ENCODE data around the gene DNAL4.
A peak's percentile ranks its signal among the peaks of the same experiment; 100 is the strongest.

The DNAL4 gene

GRCh38 chr22:38758276-38758945 lies 35.5 kb downstream of the DNAL4 start:
- DNase-seq (ENCODE audit: low read depth in 2 of 2): peak; percentile 65

- no peak for DNase-seq (ENCODE audit: low read depth in 2 of 2)
Observed at GRCh38 chr22:38757464-38757757, 36.5 kb downstream of the DNAL4 start.

- DNase-seq (ENCODE audit: low read depth in 2 of 2): no peak
Observed at GRCh38 chr22:38756711-38757463, 37.1 kb downstream of the DNAL4 start.

- peak; percentile 92 to 95 for DNase-seq (ENCODE audit: low read depth in 2 of 2)
Observed at GRCh38 chr22:38755911-38756532, 37.9 kb downstream of the DNAL4 start, which contains the start of gene SUN2. Gene SUN2 (minus strand): TSS chr22:38755998. CDS start chr22:38752628, 3,370 bp downstream.

DNA sequence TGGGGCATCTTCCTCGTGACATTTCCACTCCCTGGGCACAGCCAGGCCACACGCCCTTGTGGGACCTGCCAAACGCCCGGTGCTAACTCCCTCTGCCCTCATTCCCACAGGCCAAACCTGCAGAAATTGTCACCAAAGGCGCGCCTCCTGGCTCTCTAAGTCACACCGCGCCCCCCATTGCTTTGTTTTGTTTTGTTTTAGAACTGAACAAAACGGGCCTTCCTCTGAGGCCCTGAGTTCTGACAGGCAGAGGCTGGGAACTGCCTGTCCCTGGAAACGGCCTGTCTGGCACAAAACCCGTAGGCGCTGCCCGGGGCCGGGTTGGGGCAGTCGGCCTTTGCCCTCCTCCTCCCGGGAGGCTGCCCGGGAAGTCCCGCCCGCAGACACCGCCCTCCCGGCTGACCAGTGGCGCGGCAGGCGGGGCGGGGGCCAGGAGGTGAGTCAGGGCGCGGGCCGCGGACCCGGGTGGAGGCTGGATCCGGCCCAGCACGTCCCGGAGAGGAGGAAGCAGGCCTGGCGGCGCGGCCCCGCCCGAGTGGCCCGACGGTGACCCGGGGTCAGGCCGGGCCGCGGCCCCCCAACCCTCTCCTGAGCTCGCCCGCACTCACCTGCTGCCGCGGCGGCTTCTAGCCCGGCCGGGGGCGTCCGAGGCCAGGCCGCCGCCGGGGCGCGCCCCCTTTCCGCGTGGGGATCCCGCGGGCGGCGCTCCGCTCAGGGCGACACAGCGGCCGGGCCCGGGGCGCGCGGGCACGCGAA lies 38.6 kb downstream of the DNAL4 start:
- DNase-seq (ENCODE audit: low read depth in 2 of 2): no peak

GRCh38 chr22:38754751-38755154 lies 39.2 kb downstream of the DNAL4 start:
- no peak for DNase-seq (ENCODE audit: low read depth in 2 of 2)

GRCh38 chr22:38753948-38754750 lies 39.8 kb downstream of the DNAL4 start:
- DNase-seq (ENCODE audit: low read depth in 2 of 2): no peak

DNA sequence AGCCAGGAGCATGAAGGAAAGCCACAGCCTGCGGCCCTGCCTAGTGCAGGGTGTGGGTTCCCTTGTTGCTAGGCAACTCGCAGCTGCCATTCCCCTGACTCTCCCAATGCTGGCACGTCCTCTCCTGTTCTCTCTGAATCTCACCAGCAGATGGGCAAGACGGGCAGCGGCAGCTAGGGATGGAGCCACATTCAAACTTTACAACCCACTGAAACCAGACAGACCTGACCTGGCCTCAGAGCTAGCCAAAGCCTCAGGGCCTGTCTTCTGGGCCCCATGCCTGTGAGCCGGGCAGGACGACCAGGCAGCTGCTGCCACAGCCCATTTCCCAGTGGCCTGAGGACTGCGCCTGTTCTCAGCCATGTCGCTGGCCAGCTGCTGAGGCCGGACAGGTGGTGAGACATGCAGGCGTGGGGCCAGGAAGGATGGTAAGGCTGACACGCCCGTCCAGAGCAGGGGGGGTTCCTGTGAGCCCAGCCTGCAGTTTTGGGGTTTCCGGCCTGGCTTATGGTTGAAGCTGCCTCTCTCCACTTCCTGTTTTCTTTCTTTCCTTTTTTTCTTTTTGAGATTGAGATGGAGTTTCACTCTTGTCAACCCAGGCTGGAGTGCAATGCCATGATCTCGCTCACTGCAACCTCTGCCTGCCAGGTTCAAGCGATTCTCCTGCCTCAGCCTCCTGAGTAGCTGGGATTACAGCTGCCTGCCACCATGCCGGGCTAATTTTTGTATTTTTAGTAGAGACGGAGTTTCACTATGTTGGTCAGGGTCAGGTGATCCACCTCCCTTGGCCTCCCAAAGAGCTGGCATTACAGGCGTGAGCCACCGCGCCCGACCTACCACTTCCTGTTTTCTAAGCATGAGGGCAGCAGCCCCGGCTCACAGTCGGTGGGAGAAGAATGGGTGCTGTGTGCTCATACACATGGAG lies 42.3 kb downstream of the DNAL4 start:
- peak in 1 of 2 donors; percentile 32 for DNase-seq (ENCODE audit: low read depth in 2 of 2)

DNA sequence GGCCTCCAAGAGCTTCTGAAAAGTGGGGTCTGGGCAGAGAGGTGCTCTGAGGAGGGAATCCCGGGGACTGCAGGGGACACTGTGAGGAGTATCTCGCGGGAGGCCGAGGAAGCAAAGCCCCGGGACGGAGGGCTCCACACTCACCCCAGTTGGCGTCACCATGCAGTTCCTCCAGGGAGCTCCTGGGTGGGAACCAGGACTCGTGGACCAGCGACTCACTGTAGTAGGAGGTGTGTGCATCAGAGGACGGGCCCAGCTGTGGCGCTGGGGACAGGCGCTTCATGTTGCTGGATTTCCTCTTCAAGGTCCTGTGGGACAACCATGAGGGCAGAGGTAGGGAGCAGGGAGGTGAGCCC lies 42.9 kb downstream of the DNAL4 start:
- DNase-seq (ENCODE audit: low read depth in 2 of 2): no peak

DNA sequence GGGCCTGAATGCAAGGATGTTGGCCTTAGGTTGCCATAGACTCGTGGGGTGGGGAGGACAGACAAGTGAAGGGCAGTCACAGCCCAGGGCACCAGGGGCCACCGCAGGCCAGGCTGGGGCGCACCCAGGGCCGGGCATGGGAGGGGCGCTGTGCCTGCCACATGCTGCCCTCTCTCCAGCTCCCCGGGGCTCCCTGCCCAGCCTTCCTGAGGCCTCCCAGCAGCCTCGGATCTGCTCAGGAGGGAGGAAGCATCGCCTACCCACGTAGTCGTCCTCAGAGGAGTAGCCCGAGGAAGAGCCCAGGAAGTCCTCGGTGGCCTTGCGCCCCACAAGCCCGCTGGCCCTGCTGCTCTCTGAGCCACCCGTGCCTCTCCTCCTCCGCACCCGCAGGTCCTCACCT lies 43.3 kb downstream of the DNAL4 start:
- no peak for DNase-seq (ENCODE audit: low read depth in 2 of 2)

- DNase-seq (ENCODE audit: low read depth in 2 of 2): no peak
Observed at GRCh38 chr22:38750104-38750503, 43.8 kb downstream of the DNAL4 start.

GRCh38 chr22:38748487-38749136 lies 45.3 kb downstream of the DNAL4 start:
- DNase-seq (ENCODE audit: low read depth in 2 of 2): no peak

DNA sequence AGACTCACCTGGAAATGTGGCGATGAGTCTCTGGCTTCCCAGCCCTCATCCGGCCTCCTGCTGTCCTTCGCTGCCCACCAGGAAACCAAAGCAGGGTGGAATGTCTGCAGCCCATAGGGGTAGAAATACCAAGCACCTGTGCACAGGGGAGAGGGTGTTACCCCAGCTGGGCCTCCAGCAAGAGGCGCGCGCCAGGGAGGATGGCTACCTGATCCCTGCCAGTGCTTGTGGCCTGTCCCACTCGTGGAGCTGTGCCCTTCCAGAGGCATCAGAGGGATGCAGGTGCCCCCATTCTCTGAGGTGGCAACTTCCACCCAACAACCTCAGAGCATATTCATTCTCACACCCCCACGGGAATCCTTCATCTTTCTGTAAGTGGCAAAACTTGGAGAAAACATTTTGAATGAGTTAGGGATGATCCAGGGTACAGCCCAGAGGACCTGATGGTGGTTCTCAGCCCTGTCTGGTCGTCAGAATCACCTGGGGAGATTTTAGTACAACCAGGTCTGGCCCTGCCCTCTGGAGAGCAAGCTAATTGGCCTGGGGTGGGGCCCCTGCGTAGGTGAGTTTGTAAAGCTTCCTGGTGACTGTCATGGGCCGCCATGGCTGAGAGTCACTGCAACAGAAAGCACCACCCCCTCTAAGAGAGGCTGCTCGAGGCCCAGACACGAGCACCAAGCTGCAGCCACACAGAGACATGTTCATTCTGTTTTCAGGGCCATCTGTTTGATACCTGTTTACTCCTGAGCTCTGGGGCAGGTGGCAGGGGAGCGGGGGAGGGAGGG lies 48.1 kb downstream of the DNAL4 start:
- DNase-seq (ENCODE audit: low read depth in 2 of 2): no peak

DNA sequence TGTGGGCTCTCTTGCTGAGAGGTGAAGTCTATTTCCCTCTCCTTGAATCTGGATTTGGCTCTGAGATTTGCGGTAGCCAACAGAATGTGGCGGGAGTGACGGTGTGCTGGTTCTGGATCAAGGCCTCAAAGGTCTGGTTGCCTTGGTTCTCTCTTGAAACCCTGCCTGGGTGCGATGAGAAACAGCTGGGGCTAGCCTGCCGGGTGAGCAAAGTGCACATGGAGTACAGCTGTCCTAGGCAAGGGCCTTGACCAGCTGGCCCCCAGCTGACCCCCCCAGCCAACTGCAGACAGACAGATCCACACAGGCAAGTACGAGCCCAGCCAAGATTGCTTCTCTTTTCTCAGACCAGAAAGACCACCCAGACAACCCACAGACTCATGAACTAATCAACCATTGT lies 49.0 kb downstream of the DNAL4 start:
- DNase-seq (ENCODE audit: low read depth in 2 of 2): no peak

DNA sequence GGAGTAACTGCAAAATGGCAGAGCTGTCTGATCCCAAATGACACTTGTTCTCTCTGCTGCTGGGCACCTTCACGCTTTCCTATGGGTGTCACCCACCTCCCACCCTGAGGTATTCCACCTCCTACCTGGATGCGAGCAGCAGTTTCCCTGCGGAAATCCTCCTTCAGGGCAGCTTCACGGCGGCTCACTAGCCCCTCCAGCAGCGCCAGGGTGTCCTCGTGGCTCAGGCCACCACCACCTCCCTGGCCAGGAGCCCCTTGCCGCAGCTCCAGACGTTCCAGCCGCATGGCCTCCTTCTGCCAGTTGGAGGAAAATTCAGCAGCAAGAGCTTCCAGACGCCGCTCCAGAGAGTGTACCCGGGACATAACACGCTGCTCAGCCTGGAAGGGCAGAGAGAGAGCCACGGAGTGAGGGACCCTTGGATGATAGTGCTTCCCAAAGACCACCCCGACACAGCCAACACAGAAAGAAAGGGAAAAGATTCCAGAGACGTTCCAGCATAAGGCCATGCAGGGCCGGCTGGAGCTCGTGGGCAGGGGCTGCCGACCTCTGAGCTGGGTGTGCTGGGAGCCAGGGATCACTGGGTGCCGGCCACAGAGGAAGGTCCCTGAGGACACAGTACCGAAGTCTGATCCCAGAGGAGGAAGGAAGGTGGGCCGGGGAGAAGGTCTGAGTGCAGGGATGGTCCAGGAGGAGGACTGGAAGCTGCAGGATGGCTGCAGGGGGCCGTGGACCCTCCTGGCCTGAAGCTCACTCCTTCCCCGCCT lies 51.6 kb downstream of the DNAL4 start:
- DNase-seq (ENCODE audit: low read depth in 2 of 2): no peak

GRCh38 chr22:38741576-38741975 lies 52.4 kb downstream of the DNAL4 start:
- DNase-seq (ENCODE audit: low read depth in 2 of 2): no peak

DNA sequence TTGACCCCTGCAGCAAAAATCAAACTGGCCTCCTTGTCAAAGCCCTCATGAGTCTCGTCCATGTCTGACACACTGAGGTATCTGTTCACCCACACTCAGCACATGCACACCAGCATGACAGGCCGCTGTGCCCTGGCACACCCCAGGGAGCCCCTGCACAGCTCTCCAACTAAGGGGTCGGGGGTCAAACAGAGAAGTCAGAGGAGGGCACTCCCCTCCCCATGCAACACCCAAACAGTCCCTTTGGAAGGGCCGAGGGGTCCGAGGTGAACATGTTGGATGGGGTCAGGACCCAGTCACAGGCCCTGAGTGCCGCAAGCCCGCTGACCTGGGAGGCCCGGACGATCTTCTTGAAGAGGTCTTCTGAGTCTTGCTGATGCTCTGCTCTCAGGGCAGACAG lies 52.8 kb downstream of the DNAL4 start:
- no peak for DNase-seq (ENCODE audit: low read depth in 2 of 2)

- DNase-seq (ENCODE audit: low read depth in 2 of 2): no peak
Observed at GRCh38 chr22:38740754-38741153, 53.2 kb downstream of the DNAL4 start.
